ENCODE results near the gene GRB10.

DNA sequence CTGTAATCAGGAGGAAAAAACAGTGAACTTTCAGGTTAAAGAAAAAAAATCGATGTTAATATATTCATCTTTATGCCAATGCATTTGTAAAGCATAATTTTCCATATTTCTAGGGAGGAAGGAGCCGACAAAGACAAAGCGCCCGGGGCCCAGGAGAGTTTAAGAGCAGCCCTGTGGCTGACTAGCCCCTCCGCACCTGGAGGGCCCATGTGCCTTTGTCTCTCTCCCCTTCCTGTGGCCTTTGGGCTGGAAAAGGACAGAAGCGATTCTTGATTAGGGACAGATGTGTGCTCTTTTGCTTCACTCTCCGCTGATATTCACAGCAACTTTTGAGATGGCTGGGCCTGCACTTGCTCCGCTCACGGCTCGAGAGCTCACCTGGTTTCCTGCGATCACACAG, 240.6 kb downstream of the GRB10 start:
- TF ChIP-seq, protein P1, sequence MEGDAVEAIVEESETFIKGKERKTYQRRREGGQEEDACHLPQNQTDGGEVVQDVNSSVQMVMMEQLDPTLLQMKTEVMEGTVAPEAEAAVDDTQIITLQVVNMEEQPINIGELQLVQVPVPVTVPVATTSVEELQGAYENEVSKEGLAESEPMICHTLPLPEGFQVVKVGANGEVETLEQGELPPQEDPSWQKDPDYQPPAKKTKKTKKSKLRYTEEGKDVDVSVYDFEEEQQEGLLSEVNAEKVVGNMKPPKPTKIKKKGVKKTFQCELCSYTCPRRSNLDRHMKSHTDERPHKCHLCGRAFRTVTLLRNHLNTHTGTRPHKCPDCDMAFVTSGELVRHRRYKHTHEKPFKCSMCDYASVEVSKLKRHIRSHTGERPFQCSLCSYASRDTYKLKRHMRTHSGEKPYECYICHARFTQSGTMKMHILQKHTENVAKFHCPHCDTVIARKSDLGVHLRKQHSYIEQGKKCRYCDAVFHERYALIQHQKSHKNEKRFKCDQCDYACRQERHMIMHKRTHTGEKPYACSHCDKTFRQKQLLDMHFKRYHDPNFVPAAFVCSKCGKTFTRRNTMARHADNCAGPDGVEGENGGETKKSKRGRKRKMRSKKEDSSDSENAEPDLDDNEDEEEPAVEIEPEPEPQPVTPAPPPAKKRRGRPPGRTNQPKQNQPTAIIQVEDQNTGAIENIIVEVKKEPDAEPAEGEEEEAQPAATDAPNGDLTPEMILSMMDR (conservative IDR thresholded peaks at IDR 0.05): no peak
- TF ChIP-seq EZH2 (IDR thresholded peaks at IDR 0.05; ENCODE audit: low read depth): no peak
